Keratinocyte (primary cell): ENCODE data around the gene PRG3. TPM values are rescaled to one million over a fixed set of nuclear protein-coding genes. Genes with fewer than 3 reads are reported as not detected.

Experiments used
- DNase-seq: peaks from one replicate; pipeline ENCODE4 v3.0.0-alpha.2; 2011; ENCODE audit warnings: low read depth, missing footprints, low spot score
- FAIRE-seq: peaks from 2 replicates; lab custom pipeline; 2011; peaks lifted over from hg19 to GRCh38; lab: Jason Lieb, UNC
- H2AFZ ChIP-seq: 2 replicates; pipeline ENCODE4 v1.6.0; 2012; ENCODE audit warnings: low read length, control low read depth, inconsistent platforms; ENCODE audit not compliant: control insufficient read depth
- H3K27ac ChIP-seq: 2 replicates; pipeline ENCODE4 v1.5.1; 2011; ENCODE audit warnings: low read length; ENCODE audit not compliant: control insufficient read depth, insufficient read depth
- H3K27me3 ChIP-seq: 3 replicates; pipeline ENCODE4 v1.6.0; 2011; ENCODE audit warnings: low read length; ENCODE audit not compliant: control insufficient read depth, insufficient read depth; ENCODE audit errors: extremely low read depth
- H3K36me3 ChIP-seq, 2 experiments: 2 replicates in 1 of 2; 3 replicates in 1 of 2; pipeline ENCODE4 v1.5.1; 2011; ENCODE audit warnings: low read length in 2 of 2, mild to moderate bottlenecking in 1 of 2; ENCODE audit not compliant: control insufficient read depth in 2 of 2, insufficient read depth in 2 of 2; ENCODE audit errors: extremely low read depth in 1 of 2
- H3K4me1 ChIP-seq: 3 replicates; pipeline ENCODE4 v1.5.1; 2011; ENCODE audit warnings: low read length; ENCODE audit not compliant: control insufficient read depth, insufficient read depth; ENCODE audit errors: extremely low read depth
- H3K4me2 ChIP-seq: 3 replicates; pipeline ENCODE4 v1.6.0; 2011; ENCODE audit warnings: low read depth, low read length; ENCODE audit not compliant: control insufficient read depth, insufficient read depth; ENCODE audit errors: extremely low read depth
- H3K4me3 ChIP-seq, 3 experiments: fragments of 200-600 bp in 1 of 3; sonication (generic) in 1 of 3; 2 replicates in 2 of 3; 3 replicates in 1 of 3; pipeline ENCODE4 v1.5.1; 2011 to 2016; ENCODE audit warnings: low read length in 3 of 3, mild to moderate bottlenecking in 3 of 3, control low read depth in 2 of 3, inconsistent platforms in 1 of 3, low read depth in 1 of 3, mixed read lengths in 1 of 3, mixed run types in 1 of 3, moderate library complexity in 1 of 3; ENCODE audit not compliant: control insufficient read depth in 2 of 3, insufficient read depth in 2 of 3; ENCODE audit errors: extremely low read depth in 1 of 3
- H3K79me2 ChIP-seq: 2 replicates; pipeline ENCODE4 v1.6.0; 2012; ENCODE audit warnings: low read length; ENCODE audit not compliant: control insufficient read depth, insufficient read depth
- H3K9ac ChIP-seq: 3 replicates; pipeline ENCODE4 v1.6.0; 2011; ENCODE audit warnings: low read length; ENCODE audit not compliant: control insufficient read depth, insufficient read depth; ENCODE audit errors: extremely low read depth
- H3K9me1 ChIP-seq: 3 replicates; pipeline ENCODE4 v1.6.0; 2011; ENCODE audit warnings: low read length; ENCODE audit not compliant: control insufficient read depth, insufficient read depth; ENCODE audit errors: extremely low read depth
- H3K9me3 ChIP-seq: 2 replicates; pipeline ENCODE4 v1.5.1; 2012; ENCODE audit warnings: low read depth, low read length; ENCODE audit not compliant: control insufficient read depth
- H4K20me1 ChIP-seq: 3 replicates; pipeline ENCODE4 v1.6.0; 2011; ENCODE audit warnings: low read length; ENCODE audit not compliant: control insufficient read depth, insufficient read depth; ENCODE audit errors: extremely low read depth
- EZH2 ChIP-seq: IDR thresholded peaks from one replicate; pipeline ENCODE4 v1.6.1; 2012; ENCODE audit warnings: inconsistent platforms, mild to moderate bottlenecking, low read length, moderate library complexity
- dilution Hi-C: fragments of 300-500 bp; cut with MboI; formaldehyde crosslinking; loops from one replicate; pipeline ENCODE4 v1.7.0; 2020; ENCODE audit warnings: low sequenced_read_pairs; ENCODE audit not compliant: extremely low pct_ligation_motif_present
- polyA plus RNA-seq, 5 experiments: library from polyadenylated mRNA; depleted of rRNA in 3 of 5; stranded (reverse) in 3 of 5; stranded (forward) in 1 of 5; unstranded in 1 of 5; fragments of >200 nt; gene quantifications; 1 replicate in 1 of 5; 2 replicates in 3 of 5; 3 replicates in 1 of 5; pipeline versions ENCODE4 v1.2.1 to v1.2.3, GENCODE V29; 2011 to 2012; ENCODE audit warnings: missing spikeins in 2 of 5, low read depth in 1 of 5, low replicate concordance in 1 of 5
- TF ChIP-seq, protein P1 (sequence below), 3 experiments: IDR thresholded peaks in 1 of 3; conservative IDR thresholded peaks in 1 of 3; optimal IDR thresholded peaks in 1 of 3; 2 replicates in 2 of 3; 3 replicates in 1 of 3; pipeline versions ENCODE3 to v1.5.1; 2011; ENCODE audit warnings: low read length in 3 of 3, mild to moderate bottlenecking in 3 of 3, moderate library complexity in 2 of 3, control low read depth in 1 of 3, inconsistent platforms in 1 of 3; ENCODE audit not compliant: insufficient read depth in 2 of 3; ENCODE audit errors: extremely low read depth in 1 of 3

The PRG3 gene
- polyA plus RNA-seq, 1 donor (not counting 4 experiments of a cell fraction or from before 2014, with no cell fraction given), result not detected

DNA sequence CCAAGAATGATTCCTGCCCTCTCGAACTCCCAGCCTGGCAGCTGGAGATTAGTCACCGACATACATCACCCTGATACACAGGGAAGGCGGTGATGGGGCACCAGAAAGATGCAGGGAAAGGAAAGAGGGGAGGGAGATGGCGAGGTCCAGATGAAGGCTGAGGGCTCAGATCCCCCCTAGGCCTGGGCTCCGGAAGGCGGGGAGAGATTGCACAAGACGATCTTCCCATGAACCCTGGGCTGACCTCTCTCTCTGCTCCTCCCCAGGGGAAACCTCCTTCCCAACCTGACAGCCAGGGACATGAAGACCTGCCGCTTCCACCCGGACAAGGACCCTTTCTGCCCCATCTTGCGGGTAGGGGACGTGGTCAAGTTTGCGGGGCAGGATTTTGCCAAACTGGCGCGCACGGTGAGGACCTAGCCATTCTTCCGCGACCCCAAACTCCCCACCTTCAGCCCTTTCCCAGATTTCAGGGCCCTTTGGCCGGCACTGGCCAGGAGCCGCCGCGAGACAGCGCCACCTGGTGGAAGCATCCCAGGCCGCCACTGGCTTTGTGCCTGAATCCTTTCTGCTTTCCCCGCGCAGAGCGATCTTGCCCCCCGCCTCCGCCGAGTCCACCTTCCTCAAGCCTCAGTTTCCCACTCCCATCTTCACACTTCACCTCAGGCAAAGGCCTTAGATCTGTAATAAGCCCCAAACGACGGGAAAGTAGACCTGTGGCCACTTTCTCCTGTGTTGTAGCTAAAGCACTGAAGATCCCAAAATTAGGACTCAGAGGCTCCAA, 31.3 kb downstream of the PRG3 start:
- H3K4me3 ChIP-seq, result no peak overlapping the region
- H4K20me1 ChIP-seq, result no peaks in the 10 kb centered on the region
- FAIRE-seq, result no peak
- dilution Hi-C loops, result no loop called here
- no peak for TF ChIP-seq EZH2
- TF ChIP-seq, protein P1, sequence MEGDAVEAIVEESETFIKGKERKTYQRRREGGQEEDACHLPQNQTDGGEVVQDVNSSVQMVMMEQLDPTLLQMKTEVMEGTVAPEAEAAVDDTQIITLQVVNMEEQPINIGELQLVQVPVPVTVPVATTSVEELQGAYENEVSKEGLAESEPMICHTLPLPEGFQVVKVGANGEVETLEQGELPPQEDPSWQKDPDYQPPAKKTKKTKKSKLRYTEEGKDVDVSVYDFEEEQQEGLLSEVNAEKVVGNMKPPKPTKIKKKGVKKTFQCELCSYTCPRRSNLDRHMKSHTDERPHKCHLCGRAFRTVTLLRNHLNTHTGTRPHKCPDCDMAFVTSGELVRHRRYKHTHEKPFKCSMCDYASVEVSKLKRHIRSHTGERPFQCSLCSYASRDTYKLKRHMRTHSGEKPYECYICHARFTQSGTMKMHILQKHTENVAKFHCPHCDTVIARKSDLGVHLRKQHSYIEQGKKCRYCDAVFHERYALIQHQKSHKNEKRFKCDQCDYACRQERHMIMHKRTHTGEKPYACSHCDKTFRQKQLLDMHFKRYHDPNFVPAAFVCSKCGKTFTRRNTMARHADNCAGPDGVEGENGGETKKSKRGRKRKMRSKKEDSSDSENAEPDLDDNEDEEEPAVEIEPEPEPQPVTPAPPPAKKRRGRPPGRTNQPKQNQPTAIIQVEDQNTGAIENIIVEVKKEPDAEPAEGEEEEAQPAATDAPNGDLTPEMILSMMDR (optimal IDR thresholded peaks at IDR 0.05 in 1 of 3, IDR thresholded peaks at IDR 0.05 in 1 of 3, conservative IDR thresholded peaks at IDR 0.05 in 1 of 3; ENCODE audit: extremely low read depth in 1 of 3, insufficient read depth in 2 of 3, low read length in 3 of 3), result peak; percentile 63 to 81 (median 80)
- no peak overlapping the region for H3K27ac ChIP-seq
- H3K4me2 ChIP-seq, result no peak overlapping the region
- H3K4me1 ChIP-seq, result no peaks in the 10 kb centered on the region
- H3K27me3 ChIP-seq, result no peaks in the 10 kb centered on the region
- no peaks in the 10 kb centered on the region for H3K36me3 ChIP-seq
- DNase-seq, result no peak
- H3K9me1 ChIP-seq, result no peaks in the 10 kb centered on the region
- H2AFZ ChIP-seq, result no peak overlapping the region
- H3K9me3 ChIP-seq, result no peaks in the 10 kb centered on the region
- no peak overlapping the region for H3K9ac ChIP-seq
- H3K79me2 ChIP-seq, result no peaks in the 10 kb centered on the region

DNA sequence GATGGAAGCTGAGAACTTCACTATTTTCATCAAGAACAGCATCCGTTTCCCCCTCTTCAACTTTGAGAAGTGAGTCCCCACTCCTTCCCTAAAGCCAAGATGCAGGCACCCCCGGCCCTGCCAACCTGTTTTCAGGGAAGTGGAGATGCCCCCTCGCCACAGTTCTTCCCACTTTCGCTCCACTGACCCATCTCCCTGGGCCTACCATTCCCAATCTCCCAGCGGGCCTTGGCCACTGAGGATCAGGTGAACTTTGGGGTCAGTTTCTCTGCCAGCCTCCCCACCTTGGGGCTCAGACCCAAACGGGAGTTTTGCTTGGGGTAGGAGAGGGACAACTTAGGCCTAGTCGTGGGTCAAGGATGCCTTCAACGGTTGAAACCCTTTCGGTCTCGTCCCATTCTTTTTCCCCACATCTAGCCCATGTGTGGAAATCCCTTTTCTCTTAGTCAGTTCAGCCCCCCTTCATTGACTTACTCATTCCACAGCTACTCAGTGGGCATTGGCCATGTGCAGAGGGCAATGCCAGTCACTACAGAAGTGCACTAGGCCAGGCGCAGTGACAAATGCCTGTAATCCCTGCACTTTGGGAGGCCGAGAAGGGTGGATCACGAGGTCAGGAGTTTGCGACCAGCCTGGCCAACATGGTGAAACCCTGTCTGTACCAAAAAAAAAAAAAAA, 32.2 kb downstream of the PRG3 start:
- no peaks in the 10 kb centered on the region for H4K20me1 ChIP-seq
- no peaks in the 10 kb centered on the region for H3K27me3 ChIP-seq
- dilution Hi-C loops, result no loop called here
- H3K9ac ChIP-seq, result no peak overlapping the region
- H3K36me3 ChIP-seq, result no peaks in the 10 kb centered on the region
- H3K79me2 ChIP-seq, result no peaks in the 10 kb centered on the region
- H3K4me3 ChIP-seq, result no peak overlapping the region
- H2AFZ ChIP-seq, result no peak overlapping the region
- no peak overlapping the region for H3K27ac ChIP-seq
- no peak for DNase-seq
- H3K4me1 ChIP-seq, result no peaks in the 10 kb centered on the region
- H3K9me1 ChIP-seq, result no peaks in the 10 kb centered on the region
- H3K4me2 ChIP-seq, result no peak overlapping the region
- no peaks in the 10 kb centered on the region for H3K9me3 ChIP-seq
- TF ChIP-seq, protein P1 (optimal IDR thresholded peaks at IDR 0.05 in 1 of 3, IDR thresholded peaks at IDR 0.05 in 1 of 3, conservative IDR thresholded peaks at IDR 0.05 in 1 of 3; ENCODE audit: extremely low read depth in 1 of 3, insufficient read depth in 2 of 3, low read length in 3 of 3), result no peak
- TF ChIP-seq EZH2, result no peak
- no peak for FAIRE-seq
